Coronary artery (tissue), 2 donors: ENCODE measurements around the gene FEZF1.

Experiments
- DNase-seq: peaks from one replicate; pipeline ENCODE4 v3.0.0-alpha.2; 2017; ENCODE audit warnings: low spot score
- H3K27ac ChIP-seq, 2 donors: fragments of 200-600 bp; sonication (generic); one replicate each; pipeline ENCODE4 v1.5.1; 2016 to 2019
- H3K4me3 ChIP-seq: fragments of 200-600 bp; sonication (generic); 2 replicates; pipeline ENCODE4 v1.5.1; 2016; ENCODE audit warnings: mild to moderate bottlenecking, moderate library complexity
- TF ChIP-seq, protein P1 (sequence below): fragments of 200-600 bp; sonication (generic); IDR thresholded peaks from one replicate; pipeline ENCODE4 v1.5.1; 2019; ENCODE audit warnings: antibody characterized with exemption

Gene FEZF1

DNA sequence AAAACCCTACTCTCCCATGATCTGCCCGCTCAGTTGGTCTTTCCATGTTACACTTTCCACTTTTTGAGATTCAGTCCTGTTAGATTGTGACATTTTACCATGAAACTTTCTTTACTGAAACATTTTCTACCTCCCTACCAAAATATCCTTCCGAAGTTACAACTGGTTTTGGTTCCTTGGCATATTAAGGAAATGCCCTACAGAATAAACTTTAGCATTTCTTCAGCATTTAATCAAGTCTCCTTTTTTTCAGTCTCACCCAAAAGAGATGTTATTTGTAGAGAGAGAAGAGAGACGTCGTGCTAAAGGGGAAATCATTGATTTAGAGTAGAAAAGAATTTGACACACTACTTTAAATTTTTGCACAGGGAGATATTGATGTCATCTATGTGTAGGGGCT is 9.7 kb upstream of the FEZF1 start:
- Histone ChIP-seq H3K27ac (no peak overlapping the region), H3K4me3 (no peak overlapping the region)
- DNase-seq: no peak
- TF ChIP-seq, protein P1, sequence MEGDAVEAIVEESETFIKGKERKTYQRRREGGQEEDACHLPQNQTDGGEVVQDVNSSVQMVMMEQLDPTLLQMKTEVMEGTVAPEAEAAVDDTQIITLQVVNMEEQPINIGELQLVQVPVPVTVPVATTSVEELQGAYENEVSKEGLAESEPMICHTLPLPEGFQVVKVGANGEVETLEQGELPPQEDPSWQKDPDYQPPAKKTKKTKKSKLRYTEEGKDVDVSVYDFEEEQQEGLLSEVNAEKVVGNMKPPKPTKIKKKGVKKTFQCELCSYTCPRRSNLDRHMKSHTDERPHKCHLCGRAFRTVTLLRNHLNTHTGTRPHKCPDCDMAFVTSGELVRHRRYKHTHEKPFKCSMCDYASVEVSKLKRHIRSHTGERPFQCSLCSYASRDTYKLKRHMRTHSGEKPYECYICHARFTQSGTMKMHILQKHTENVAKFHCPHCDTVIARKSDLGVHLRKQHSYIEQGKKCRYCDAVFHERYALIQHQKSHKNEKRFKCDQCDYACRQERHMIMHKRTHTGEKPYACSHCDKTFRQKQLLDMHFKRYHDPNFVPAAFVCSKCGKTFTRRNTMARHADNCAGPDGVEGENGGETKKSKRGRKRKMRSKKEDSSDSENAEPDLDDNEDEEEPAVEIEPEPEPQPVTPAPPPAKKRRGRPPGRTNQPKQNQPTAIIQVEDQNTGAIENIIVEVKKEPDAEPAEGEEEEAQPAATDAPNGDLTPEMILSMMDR: no peak

GRCh38 chr7:122312789-122313188 is 8.2 kb upstream of the FEZF1 start:
- Histone ChIP-seq H3K4me3 (no peak overlapping the region), H3K27ac (no peak overlapping the region)
- TF ChIP-seq, protein P1: no peak
- DNase-seq: no peak

- peak overlapping the region; percentile 24 for H3K4me3 ChIP-seq
- TF ChIP-seq, protein P1: no peak
- DNase-seq: no peak
- H3K27ac ChIP-seq: no peak overlapping the region
Measured at GRCh38 chr7:122311734-122312450, 7.3 kb upstream of the FEZF1 start.

DNA sequence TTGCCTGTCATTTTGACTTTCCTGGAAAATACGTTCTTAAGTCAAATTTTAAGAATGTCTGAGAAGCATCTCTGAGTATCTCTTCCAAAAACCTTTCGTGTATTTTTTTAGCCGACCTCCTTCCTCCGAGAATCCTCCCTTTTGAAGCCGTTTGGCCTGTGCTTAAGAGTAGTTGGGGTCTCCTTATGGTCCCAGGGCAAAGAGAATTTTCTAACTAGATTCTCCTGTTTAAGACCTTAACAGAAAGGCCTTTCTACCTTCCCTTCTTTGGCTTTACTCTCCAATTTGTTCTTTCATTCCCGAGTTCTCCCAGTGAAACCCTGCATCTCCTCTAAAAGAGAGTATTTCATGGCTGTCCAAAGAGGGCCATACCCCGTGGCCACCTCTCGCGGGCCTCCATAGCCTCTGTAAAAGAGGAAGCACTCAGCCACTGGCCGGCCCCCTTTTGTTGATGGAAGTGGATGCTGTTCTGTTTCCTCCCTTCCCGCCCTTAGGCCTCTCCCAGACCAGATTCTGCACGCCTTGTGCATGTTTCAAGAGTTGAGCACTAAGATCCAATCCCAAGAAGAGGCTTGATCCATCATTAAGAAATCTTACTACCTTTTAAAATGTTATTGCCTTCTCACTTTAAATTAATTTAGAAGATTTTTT is 6.6 kb upstream of the FEZF1 start:
- Histone ChIP-seq H3K4me3 (no peak overlapping the region), H3K27ac (no peak overlapping the region)
- TF ChIP-seq, protein P1: no peak
- no peak for DNase-seq

DNA sequence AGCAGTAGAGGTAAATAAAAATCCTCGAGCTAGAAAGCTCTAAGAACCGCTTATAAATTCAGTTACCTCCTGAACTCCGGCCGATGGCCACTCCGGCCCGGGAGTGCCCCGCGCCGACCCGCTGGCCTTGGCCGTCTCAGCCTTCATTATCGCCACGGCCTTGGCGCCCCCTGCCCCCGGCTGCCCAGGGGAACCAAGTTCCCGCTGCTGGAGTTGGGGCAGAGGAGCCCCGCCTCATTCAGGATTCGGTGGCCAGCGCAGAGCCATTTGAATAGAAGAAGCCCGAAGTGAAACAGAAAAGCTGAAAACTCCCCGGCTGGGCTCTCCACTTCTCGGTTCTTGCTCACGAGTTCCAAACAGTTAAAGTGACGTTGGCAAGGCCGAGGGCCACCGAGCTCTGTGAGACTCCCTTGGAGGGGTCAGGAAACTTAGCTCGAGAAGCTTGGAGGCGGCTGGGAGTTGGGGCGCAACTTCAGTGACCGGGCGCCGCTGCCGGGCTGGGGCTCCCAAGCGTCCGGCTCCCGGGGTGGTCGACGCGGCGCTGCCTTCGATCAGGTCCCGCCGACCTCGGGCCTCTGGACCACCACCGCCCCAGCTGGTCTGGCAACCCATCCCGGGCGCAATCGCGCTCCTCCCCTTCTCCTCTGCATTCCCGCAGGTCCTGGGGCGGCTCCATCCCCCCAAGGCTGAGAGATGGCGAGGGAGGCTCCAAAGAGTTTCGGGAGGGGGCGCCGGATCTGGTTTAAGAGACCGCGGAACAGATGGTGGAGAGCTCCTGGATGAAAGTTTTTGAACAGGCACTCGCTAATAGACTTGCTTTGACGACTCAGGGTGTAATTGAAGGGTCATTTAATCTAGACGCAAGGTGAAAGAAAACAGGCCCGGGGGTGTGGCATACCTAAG is 5.8 kb upstream of the FEZF1 start:
- DNase-seq: no peak
- Histone ChIP-seq H3K27ac (no peak overlapping the region), H3K4me3 (peak overlapping the region; percentile 69)
- TF ChIP-seq, protein P1: no peak

DNA sequence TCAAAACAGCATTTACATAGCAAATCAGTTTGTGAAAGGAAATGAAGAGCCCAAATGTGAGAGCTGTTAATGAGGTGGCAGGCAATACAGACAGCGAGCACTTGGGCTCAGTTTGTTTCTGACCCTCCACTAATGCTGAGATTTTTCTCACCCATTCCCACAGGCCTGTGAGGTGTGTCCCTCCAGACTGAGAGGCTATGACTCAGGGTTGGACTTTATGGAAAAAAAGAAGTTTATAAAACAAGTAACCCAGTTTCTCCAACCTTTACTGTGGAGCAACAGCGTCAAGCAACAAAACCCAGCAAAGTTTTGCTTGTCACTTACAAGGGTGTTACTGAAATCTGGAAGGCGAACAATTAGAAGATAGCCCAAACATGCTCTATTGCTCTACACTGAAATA is 4.9 kb upstream of the FEZF1 start:
- TF ChIP-seq, protein P1: no peak
- DNase-seq: no peak
- Histone ChIP-seq H3K4me3 (no peak overlapping the region), H3K27ac (no peak overlapping the region)
